HG03095 (cell line): ENCODE data around the gene DOCK4.
"Not testable (repeated sequence)": the region's sequence is repeated elsewhere in the genome, so short reads cannot be mapped to it uniquely, and the experiment has no call there.

Experiments used
- ATAC-seq: cut with Tn5 transposase; IDR thresholded peaks from one replicate; pipeline ENCODE4 v1.9.1; 2021; ENCODE audit warnings: moderate library complexity; ENCODE audit not compliant: unreplicated experiment

DOCK4 gene

DNA sequence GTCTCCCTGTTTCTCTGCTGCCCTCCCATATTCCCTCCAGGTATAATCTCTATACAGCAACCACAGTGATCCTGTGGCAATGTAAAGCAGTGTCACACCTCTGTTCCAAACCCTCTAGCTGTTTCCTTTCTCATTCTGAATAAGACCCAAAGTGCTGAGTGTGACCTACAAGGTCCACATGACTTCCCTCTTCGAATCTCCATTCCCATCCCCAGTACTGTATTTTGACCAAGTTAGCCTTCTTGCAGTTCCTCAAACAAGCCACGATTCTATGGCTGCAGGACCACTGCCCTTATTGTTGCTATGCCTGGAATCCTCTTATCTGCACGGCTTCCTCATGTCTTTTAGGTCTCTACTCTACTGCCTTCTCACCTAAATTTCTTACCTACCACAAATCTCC, 291.9 kb downstream of the DOCK4 start:
- ATAC-seq = no peak

DNA sequence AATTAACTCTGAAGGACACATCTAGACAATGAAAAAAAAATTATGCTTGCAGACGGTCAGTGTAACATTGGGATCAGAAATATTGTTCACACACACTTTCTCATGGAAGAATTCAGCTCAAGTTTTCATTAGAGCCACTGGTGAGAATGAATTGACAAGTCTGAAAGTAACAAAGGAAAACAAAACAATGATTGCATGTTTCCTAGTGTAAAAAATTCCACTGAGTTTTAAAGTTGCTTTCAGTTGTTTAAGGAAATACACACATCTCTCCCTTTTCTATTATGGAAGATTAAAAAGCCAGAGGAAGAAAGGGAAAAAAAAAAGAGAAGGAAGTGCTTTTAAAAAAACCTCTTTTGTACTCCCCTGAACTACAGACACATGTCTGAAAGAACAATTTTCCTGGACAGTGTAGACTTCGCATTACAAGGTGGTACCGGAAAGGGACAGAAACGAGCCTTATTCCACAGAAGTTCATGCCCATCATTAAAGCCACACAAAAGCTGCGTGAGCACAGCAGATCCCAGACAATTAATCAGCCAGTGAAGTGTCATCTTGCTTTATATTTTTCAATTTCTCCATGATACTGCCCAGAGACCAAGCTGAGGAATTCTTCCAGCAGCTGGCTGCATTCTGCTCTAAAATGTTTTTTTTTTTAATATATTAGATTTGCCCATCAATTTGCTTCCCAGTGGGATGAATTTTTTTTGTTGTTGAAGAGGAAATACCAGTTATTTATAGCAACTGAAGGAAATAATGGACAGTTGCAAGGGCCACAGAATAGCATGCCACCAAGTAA, 294.8 kb downstream of the DOCK4 start:
- ATAC-seq = no peak

DNA sequence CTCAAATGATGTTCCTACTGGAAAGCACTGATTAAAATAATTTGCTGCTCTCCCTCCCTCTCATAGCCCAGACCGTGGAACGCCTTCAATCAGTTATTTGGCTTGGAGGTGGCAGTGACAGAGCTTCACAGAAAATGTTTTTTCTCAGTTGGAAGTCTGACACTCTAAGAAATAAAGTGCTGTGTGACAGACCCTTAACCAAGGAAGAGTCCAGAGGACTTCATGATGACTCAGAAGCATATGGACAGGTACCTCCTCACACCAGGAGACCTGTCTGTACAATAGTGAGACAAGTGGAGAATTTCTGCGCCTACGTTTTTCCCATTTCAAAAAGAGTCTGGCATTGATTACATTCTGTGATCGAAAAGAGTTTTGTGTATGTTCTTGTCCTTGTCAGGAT, 295.5 kb downstream of the DOCK4 start:
- no peak for ATAC-seq

DNA sequence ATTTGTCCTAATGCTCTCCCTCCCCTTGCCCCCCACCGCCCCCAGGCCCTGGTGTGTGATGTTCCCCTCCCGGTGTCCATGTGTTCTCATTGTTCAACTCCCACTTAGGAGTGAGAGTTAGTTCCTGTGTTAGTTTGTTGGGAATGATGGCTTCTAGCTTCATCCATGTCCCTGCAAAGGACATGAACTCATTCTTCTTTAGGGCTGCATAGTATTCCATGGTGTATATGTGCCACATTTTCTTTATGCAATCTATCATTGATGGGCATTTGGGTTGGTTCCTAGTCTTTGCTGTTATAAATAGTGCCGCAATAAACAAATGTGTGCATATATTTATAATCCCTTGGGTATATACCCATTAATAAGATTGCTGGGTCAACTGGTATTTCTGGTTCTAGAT, 297.5 kb downstream of the DOCK4 start:
- not testable (repeated sequence) for ATAC-seq

DNA sequence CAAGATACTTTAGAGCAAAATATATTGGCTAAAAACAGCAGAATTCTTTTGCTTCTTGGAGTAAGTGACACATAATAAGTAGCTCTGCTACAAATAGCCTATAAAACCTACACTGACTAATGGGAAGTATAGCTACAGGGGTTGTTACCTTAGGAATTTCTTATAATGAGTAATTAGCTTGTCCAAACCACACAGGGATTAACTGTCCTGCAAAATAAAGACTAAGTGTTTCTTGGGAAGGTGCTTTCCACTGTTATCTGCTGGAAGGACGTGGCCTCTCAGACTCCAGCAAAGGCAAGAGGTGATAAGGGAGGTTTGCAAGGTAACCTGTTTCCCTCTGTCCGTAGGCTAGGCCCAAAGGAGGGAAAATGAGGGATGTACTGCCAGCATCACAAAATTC, 302.4 kb downstream of the DOCK4 start:
- no peak for ATAC-seq

DNA sequence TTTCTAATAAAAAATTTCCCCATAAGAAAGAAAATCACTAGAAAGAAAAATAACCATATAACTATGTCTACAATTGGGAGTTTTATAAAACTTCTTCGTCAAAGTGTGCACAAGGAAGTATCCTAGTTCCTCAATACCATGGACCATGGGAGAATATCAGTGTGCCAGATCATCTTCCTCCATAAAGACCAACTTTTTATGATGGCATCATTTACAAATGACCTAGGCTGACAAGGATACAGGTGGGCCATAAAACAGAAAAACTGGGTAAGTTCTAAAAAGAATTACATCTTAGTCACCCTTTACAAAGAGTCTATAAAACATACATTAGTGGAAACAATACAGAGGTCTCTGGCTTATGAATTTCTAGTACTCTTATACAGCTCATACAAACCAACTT, 303.2 kb downstream of the DOCK4 start:
- no peak for ATAC-seq

DNA sequence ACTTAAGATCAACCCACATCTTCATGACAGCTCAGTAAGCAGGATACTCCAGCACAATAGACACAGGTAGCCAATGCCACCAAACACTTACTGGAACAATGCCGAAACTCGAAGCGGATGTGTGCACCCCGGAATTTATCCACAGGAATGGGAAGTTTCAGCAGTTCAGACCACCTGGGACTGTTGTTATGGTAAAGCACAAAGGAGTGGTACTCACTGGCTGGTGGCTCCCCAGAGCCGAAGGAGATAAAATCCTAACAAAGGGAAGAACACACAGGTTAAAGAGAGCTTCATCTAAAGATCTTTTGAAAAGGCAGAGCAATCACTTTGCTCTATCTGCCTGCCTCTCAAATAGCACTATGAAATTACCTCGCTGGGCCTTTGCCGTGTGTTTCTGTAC, 305.9 kb downstream of the DOCK4 start:
- ATAC-seq = no peak

DNA sequence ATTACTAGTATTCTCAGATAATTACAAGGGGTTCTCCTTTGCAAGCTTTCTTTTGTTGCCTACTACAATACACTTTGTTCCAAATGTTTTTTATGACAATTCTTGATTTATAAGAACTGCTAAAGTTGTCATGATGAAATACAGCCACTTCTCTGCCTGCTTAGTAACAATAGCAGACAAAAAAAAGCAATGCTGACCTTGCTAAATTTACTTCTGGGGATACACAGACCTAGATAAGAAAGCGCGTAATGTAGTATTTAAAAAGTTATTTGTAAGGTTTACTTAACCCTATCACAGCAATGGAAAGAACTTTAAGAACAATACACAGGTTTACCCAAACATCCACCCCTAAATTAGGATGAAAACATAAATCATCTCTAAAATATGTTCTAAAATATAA, 311.1 kb downstream of the DOCK4 start:
- ATAC-seq = no peak

DNA sequence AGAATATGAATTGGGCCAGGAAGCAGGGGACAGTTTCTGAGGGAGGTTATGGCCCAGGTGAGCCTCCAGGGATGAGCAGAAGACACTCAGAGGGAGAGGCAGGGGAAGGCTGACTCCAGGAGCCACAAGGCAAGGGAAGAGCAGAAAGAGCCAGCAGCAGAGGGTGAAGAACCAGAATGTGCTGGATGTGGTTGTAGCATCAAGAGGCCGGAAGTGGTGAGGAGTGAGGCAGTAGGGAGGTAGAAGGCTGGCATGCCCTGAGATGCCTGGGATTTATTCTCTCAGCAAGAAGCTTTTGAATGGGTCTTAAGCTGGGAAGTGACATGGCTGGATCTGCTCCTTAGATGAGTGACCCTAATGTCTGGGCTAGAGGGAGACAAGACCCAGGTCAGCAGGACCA, 311.7 kb downstream of the DOCK4 start:
- ATAC-seq = no peak

DNA sequence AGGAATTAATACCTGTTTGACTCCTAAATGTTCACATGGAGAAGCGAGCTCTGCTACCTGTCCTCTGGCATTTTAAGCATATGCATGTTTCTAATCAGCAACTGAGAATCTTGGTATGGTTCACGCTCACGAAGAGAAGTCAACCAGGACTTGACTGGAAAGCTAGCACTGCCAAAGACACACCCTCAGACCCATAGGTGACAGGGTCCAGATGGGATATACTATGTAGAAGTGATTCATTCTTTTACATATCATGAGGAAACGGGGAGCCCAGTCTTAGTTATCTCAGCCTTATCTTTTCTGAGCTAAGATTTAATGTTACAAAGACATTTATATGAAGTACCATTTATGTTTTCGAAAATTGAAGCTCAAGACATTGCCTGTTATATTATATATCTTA, 313.0 kb downstream of the DOCK4 start:
- no peak for ATAC-seq

DNA sequence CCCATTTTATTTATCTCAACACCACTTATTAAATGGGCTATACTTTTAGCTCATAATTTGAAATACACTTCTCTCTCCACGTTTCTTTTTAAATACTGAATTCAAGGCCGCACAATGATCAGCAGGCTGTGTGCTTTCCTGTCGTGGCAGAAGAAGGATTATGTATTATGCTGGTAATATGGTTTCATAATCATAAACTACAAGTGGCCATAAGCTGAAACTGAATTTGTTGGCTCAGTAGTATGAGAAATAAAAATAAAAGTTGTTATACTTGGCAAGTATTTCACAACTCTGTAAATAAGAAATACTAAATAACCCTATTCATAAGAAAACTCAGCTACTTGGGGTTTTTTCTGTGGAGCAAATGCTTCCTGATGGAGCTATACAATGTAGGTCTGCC, 313.6 kb downstream of the DOCK4 start:
- no peak for ATAC-seq

DNA sequence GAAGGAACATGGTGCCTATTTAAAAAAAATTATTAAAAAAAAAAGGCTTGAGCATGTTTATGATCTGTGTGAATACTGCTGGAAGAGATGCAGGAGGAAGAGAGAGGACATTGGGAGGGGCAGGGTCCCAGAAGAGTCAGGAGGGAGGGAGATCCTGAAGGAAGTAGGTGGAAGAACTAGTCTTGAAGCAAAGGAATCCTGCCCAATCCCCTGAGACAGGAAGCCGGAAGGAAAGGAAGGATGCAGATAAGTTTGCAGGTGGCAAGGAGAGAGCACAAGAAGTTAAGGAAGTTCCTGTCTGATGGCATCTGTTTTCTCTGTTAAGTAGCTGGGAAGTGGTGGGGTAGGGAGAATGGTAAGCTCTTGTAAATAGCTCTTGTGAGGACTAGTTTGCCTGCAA, 318.5 kb downstream of the DOCK4 start:
- no peak for ATAC-seq

DNA sequence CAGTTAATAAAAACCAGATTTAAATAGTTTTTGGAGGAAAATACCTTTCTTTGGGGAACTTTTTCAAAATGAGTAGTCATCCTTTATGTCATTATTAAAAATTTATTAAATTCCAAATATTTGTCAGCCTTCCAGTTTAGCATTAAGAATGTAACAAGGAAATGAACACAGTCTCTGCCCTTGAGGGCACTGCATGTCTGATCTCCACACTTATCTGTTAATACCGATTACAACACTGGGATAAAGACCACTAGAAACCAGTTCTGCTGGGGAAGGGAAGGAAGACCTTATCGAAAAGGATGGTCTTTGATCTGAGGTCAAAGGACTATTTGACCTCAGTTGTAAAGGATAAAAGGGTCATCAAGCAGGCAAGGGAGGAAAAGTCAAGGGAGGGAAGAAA, 320.0 kb downstream of the DOCK4 start:
- ATAC-seq = no peak

DNA sequence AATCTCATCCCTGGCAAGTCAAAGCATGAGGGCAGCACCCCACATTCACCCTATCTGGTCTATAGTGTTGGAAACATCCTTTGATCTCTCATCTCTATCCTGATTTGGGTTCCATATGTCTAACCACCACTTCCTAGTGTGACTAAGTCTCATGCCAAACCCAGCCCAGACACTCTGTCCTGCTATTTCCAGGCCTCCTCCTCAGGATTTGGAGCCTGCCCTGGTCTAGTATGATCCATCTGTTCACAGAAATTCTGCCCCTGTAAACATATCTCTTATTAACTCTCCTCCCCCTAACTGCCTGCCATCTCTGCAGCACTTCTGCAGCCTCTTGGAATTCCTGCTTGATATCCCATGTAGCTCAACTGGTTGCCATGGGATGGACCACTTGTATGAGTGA, 323.0 kb downstream of the DOCK4 start:
- no peak for ATAC-seq

DNA sequence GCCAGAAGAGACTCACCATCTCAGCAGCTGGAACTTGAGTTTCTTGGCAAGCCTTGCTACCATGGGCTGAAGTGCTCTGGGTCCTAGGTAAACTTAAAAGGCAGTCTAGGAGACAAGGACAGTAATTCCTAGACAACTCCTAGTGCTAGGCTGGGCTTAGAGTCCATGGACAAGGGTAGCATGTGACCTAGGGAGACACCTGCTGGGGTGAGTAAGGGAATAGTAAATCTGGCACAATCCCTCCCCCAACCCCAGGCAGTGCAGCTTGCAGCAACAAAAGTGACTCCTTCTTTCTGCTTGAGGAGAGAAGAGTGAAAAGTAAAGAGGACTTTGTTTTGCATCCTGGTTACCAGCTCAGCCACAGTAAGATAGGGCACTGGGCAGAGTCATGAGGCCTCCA, 327.4 kb downstream of the DOCK4 start:
- ATAC-seq = no peak

DNA sequence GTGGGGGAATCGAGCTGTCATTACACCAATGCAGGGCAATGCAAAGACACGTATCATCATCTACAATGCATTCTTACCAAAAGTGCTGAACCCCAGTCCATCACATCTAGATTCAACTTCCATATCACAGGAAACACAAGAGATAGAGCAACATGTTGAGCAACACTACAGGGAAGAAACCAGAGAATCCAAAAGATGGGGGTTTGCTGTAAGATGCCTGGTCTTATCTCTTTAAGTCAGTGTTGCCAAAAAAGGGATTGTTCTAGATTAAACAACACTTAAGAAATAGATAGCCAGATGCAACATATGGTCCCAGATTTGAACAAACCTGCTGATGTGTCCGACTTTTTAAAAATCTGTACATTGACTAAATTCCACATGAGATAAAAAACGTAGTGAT, 328.3 kb downstream of the DOCK4 start:
- ATAC-seq = no peak

DNA sequence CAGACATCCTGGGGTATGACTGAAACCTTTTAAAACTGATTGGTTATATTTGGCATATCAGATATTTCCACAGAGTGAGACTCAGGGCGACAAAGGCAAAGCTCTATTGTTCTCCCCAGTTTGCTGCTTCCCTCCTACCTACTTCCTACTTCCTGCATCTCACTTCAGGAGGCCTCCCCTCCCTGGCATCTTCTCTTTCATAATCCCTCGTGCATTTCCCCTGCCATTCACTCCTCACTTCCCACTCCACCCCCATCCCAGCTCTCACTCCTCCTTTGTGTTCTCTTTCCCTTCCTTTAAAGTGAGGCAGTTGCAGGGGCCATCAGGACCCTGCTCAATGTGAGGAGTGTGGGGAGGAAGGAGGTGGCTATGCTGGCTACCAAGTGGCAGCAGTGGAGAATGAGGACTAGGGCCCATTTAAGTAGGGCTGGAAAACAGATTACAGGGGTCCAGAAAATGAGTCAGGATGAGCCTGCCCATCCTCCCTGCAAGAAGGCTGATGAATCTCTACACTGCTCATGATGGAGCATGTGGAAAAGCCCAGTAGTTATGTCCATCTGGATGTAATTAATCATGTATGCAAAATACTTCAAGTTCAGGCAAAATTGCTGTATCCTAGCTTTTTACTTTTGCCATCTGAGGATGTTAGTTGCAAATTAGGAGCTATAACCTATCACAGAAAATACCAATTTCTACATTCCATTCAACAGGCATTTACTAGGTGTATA, 332.1 kb downstream of the DOCK4 start:
- no peak for ATAC-seq

DNA sequence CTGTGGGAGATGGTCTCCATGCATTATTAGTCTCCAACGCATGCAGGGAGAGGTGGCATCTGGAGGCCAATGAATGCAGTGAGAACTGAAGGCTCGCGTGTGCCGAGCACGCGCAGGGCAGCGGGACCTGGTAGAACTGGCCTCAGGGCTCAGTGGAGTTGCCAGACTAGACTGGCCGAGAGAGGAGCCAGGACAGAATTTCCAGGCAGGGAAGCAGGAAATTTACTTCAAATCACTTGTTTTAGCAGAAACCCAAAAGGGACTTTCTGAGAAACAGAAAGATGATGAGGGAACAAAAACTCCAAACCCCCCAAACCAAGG, 332.9 kb downstream of the DOCK4 start:
- ATAC-seq = no peak

DNA sequence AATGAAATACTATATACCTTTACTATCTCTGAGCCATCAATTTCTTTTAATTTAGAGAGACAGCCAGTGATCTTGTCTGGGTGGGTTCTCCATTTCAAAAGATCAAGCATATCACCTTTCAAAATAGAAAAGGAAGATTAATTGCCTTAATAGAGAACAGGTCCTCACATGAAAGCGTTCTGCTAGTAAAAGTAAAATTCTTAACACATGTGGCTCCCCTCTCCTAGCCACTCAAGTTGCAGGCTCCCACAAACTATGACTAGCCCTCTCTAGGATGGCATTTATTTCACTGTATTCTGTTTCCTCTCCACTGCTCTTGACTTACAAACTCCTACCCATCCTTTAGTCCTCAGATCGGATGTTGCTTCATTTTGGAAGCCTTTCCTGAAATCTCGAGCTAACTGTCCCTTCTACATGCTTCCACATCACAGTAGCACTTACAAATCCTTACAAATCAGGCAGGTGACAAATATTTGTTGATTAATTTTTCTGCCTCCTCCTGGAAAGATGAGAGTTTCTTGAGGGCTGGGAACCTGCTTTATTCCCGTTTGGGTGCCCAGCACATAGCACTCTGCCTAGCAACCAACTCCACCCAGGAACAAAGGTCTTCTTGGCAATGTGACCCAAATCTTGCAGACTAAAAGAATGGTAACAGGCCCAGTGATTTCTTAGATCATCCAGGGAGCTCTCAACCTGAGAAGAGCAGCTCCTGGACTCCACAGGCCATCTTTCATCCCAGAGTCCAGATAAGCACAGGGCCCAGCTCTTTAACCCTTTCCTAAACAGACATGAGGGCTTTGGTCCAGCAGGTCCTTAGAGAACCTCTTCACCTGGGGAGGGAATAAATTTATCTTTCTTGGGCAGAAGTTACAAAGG, 333.5 kb downstream of the DOCK4 start:
- no peak for ATAC-seq

DNA sequence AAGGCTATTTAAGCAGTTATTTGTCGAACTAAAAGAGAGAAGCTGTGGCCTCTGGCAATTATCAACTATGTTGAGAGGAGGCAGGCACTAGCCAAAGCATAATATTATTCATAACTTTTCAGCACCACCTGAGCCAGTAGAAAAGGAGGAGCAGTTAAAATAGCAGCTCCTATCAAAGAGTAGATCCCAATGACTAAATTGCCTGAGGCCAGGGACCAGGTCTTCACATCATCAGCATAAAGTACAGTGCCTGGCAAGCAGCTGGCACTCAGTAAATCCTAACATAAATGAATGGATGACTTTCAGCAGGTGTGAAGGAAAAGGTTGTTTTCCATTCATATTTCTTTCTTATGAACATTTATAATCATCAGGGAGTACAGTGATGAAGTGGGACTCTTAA, 334.9 kb downstream of the DOCK4 start:
- no peak for ATAC-seq

DNA sequence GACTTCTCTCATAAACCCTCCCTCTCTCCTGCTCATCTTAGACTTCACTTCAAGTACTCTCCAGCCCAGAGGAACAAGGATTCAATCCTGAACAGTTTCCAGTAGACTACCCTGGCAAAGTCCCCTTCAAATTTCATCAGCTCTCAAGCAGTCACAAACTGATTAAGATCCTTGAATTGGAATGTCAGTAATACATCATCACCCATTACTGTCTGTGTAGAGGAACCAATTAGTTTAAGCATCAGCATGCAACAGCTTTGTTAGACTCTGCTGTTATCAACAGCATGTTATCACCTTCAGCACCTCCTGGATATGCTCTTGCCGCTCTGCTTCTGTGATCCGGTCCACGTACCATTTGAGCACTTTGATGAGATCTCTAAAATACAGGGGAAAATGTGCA, 336.9 kb downstream of the DOCK4 start:
- no peak for ATAC-seq
